ENCODE measurements around the gene SYNPO2.
"Not testable (repeated sequence)": the region's sequence is repeated elsewhere in the genome, so short reads cannot be mapped to it uniquely, and the experiment has no call there.

SYNPO2 gene

DNA sequence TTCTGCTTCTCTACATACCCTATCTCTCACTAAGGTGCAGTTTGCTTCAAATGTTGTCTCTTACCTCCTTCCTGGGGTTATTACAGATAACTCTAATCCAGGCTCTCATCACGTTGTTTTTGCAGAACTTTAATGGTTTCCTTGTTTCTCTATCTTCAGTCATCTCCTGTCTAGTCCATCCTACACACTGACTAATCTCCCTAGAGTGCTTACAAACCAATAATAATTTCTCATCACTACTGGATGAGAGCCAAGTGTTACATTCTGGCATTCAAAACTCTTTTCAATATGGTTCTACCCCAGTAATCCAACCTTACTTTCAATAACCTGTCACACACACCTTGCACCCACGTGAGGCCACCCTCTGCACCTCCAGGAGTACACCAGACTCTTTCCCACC, 86.1 kb downstream of the SYNPO2 start:
- DNase-seq (ENCODE audit: low spot score) = no peak

DNA sequence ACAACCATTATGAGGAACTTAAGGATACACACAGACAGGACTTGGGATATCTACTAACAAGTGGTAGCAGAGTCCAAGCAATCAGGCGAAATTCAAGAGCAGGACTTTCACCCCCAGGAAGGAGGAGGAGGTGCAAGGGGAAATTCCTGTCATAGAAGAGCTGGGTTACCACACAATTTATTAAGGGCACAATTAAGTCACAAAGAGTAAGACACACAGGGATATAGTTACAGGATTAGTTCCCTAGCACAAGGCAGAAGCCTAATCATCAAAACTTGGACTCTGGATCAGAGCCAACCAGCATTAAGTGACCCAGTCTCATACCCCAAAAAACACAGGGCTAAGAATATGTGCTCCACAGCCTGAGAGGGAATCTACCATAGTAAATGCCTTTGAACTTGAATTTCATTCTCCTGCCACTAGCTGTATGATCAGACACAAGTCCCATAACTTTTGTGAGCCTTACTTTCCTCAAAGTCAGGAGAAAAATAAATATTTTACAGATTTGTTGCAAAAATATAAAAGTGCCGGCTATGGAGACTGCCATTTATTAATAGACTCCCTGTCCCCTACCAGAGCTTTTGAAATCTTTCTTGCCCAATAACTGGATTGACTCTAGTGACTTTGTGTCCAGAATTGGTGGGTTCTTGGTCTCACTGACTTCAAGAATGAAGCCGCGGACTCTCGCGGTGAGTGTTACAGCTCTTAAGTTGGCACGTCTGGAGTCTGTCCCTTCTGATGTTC, 87.0 kb downstream of the SYNPO2 start:
- DNase-seq (ENCODE audit: low spot score) = no peak

DNA sequence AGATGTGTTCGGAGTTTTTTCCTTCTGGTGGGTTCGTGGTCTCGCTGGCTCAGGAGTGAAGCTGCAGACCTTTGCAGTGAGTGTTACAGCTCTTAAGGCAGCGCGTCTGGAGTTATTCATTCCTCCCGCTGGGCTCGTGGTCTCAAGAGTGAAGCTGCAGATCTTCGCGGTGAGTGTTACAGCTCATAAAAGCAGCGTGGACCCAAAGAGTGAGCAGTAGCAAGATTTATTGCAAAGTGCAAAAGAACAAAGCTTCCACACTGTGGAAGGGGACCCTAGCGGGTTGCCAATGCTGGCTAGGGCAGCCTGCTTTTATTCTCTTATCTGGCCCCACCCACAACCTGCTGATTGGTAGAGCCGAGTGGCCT, 87.5 kb downstream of the SYNPO2 start:
- DNase-seq (ENCODE audit: low spot score) = not testable (repeated sequence)

DNA sequence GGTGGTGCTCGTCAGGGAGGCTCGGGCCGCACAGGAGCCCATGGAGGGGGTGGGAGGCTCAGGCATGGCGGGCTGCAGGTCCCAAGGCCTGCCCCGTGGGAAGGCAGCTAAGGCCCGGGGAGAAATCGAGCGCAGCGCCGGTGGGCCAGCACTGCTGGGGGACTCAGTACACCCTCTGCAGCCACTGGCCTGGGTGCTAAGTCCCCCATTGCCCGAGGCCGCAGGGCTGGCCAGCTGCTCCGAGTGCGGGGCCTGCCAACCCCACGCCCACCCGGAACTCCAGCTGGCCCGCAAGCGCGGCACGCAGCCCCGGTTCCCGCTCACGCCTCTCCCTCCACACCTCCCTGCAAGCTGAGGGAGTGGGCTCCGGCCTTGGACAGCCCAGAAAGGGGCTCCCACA, 88.4 kb downstream of the SYNPO2 start:
- DNase-seq (ENCODE audit: low spot score) = not testable (repeated sequence)

DNA sequence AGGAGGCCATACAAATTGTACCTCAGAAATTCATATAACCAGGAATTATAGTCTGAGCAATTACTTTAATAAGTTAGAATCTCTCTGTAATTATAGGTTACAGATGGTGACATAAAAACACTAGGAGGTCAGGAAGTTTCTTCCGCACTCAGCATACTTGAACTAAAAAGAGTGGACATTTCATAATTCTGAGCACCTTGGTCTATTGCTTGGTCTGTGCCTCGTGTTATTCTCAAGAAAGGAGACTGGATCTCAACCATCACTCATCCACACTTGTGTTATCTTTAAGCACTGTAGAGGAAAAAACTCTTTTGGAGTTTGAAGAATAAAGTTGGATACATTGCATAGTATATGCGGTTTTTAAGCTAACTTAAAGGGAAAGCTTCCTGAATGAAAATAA, 91.1 kb downstream of the SYNPO2 start:
- DNase-seq (ENCODE audit: low spot score) = no peak

DNA sequence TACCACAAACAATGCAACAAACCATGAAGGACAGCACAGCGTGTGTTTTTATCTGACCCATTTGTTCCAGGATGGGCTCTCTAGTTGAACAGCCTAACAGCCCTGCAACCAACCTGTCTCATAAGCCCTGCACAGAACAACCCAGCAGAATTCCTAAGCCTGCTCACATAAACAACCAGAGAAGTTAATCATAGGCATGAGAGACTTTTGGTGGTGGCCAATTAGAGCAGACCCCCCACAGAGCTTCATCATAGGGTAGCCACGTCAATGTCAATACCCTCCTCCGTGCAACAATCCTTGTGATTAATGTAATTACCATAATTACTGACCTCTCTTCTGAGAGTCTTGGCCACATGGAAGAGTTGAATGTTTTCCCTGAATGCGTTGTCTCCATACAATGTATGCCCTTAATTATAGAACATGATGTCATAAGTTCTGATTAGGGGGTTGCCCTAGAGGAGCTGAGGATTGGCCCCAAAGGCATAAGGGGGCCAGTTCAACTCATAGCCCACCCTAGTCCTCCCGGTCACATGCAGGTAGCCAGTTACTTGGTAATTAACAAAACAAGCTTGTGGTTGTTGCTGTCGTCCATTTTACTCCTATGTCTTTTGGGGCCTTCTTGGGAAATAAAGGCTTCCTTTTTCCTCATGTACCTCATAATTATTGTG, 92.7 kb downstream of the SYNPO2 start:
- peak; percentile 32 for DNase-seq (ENCODE audit: low spot score)

DNA sequence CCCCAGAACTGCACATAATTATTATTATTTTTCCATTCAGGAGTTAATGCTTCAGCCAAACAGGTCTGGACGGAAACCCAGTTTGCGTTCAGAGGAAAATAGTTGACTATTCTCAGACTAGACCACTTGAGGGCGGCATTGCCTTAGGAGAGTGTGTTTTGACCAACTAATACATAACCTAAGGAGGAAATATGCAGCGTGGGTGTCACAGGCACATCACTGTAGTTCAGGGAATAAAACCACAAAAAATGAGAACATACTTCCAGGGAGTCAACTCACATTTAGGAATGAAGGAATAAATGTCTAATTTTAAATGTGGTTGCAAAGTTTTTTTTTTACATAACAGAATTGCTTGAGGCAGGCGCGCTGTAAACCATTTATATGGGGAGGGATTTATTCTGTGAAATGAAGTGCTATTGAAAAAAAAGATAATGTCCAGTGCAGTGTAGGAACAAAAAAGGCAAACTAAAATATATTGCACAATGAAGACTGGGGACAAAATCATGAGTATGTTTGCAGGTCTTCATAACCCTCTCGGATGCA, 93.3 kb downstream of the SYNPO2 start:
- peak; percentile 89 for DNase-seq (ENCODE audit: low spot score)

DNA sequence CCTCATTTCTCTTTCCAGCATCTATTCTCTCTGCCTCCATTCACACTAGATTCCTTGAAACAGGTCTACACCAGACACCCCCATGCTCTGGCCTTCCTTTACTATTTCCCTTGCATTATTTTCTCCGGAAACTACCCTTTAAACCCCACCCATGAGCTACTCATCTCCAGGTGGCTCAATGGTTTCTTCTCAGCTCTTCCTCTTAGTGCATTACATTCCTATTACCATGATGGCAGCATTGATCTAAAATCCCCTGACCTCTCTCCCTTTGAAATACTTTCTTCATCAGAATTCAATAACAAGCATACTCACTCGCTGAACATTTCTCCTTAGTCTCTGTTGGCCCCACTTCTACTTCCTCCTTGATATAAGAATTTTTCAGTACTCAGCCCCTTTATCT, 94.6 kb downstream of the SYNPO2 start:
- no peak for DNase-seq (ENCODE audit: low spot score)

DNA sequence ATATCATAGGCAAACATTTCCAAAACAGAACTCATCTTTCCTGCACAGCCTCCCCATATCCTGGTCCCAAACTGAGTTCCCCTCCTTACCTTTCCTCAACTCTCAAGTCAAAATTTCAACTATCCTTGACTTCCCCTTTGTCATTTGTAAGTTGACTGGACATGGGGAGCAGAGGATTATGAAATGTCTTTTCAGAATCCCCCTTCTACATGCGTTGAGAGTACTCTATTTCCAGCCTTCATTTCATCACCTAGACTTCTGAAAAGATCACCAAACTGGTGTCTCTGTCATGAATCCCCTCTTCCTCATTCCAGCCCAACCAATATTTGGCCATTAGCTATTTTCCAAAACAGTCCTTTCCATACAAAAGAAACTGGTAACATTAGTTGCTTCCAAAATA, 95.2 kb downstream of the SYNPO2 start:
- no peak for DNase-seq (ENCODE audit: low spot score)

DNA sequence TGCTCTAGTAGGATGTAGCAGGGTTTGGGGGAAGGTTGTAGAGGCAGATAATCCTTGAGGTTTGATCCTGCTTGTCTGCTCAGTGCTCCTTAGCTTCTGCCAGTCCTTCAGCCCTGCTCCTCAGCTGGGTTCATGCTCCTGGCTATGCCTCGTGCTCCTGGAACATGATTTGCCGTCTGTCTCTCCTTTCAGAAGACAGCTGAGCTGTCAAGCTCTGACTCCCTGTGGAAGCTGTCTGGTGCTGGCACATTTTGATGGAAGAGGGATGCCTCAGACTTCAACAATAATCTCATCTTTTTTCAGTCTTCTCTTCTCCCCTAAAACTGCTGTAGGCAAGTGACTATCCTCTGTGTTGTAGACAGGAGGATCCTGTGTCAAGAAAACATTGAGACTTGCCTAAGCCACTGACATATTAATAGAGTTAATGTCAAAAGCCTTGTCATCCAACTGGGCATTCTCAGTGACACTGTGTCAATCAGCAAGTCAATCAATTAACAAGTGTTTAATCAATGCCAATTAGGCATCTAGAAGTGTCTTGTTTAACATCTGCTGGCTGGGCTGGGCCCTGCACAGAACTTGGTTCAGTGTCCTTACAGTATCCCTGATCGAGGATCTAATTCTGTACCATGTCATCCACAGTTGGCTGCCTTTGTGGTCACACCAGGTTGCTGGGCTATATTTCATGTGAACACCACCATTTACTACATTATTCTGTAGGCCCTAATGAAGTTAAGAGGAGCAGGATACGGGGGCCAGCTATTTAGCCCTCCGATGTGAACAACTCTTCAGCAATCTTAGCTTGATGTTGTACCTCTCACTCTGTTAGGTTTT, 96.7 kb downstream of the SYNPO2 start:
- no peak for DNase-seq (ENCODE audit: low spot score)

DNA sequence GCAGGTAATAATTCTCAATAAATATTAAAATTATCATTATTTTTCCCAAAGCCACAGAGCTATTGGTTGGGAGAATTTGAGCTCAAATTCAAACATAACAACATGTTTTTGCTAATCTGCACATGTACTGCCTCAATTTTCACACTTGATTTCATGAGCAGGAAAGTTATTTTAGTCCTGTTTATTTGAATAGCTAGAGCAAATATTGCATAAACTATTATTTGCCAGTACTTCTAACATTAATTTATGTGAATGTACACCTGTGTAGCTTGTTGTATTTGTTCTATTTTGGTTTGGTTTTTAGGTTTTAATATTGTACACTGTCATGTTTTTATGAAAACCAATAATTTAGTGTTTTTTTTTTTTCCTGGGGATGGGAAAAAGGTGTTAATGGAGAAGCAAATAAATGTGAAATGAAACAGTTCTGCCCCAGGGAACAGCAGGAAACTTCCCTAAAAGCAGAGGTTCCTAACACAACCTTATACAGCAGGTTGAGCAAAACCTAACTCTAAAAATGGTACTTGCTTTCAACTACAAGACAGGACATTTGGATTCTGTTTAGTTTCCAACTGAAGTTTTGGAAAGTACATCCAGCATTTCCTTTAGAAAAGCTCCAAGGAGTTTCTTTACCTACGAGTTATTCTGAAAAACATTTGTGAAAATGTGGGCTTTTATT, 99.4 kb downstream of the SYNPO2 start:
- DNase-seq (ENCODE audit: low spot score) = no peak

DNA sequence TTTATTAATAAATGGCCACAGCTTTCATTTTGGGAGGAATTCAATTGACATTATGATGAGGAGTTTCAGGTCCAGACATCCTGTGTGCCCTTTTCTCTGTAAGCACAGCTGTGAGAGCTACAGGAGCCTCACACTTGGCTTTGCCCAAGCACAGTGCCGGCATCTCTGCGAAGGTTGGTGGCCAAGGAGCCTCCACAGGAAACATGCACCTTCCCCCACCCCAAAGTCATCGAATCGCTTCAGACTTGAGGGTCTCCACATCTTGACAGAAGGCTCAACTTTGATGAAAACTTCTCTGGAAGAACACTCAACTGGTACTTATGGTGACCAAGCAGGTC, 100.0 kb downstream of the SYNPO2 start:
- DNase-seq (ENCODE audit: low spot score) = no peak

DNA sequence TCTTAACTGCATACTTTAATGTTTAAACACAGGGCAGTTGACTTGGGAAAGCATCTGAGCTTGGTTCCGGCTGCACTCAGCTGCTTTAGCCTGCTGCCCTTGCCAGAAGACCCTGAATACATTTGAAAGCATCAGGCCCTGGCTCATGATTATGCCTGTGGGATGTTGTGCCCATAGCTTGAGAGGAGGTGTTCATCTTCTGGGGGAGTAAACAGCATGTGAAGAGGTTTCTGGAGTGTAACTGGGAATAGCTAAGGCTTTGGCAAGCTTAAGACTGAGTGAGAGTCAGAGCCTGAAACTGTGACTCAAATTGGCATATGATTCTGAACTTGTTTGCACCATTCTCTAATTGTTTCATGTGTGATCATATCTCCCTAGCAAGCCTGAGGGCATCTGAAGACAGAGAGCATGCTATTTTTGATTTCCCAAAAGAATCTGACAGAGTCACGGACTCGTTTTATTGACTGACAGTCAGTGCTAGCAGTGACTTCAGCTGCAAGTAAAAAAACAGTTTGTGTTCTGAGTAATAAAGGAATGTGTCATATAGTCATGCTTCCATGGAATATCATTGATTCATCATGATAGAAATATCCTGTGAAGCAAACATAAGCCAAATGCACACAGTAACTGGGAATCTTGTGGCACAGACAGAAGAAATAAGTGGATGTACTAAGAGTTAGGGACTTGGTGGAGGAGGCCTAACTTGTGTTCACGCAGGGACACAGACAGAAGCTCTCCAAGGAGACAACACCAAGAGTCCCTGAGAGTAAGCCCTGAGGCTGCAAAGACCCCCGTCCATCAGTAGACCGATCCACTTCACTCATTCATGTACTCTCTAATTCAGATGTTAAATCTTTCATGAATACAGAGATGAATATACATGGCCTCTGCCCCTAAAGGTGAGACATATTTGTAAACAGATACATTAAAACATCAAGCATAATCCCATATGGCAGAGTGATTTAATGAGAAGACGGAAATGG, 100.7 kb downstream of the SYNPO2 start:
- DNase-seq (ENCODE audit: low spot score) = peak; percentile 77

DNA sequence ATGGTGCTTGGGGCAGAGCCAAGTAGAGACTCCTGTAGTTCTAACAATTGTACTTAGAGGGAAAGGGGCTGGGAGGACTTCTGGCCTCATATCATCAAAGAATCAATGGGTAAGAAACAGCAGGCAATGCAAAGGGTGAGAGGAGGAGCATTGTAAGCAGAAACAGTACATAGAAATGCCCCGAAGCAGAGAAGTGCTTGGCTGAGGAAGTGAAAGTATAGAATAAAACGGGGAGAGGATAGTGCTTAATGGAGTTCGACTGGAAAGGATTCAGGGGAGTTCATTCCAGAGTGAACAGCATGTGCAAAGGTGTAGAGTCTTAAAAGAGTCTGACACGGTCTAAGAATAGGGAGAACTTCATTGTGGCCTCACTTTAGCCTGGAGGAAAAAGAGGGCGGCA, 103.0 kb downstream of the SYNPO2 start:
- no peak for DNase-seq (ENCODE audit: low spot score)

DNA sequence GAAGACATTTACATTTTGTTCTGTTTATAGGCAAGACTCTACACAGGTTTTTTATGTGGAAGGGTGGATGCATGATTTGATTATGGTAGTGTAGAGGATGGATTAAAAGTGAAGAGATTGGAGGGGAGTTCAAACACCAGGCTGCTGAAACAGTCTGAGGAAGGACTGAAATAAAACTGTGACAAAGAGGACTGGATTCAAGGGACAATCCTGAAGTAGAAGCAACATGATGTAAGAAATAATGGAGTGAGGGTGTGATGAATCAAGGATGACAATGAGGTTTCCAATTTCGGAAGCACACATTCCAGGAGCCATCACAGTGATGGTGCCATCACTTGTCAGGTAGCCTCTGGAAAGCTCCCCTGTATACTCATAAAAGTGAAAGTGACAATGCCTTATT, 103.5 kb downstream of the SYNPO2 start:
- DNase-seq (ENCODE audit: low spot score) = no peak

DNA sequence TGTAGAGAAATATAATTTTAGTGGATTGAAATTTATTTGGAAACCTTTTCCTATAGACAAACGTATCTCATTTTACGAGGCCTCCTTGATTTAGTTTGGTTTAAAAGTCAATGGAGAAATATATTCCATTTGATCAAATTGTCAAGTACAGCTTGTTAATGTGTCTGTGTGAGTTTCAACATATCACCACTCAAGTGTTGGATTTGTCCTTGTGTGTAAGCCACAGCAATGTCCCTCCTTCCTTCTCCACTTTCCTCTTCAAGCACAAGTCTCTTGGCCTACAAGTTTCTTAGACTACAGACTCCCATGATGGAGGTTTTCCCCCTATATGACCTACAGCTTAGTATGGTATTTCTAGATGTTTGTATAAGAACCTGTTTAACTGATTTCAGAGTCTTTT, 104.7 kb downstream of the SYNPO2 start:
- DNase-seq (ENCODE audit: low spot score) = no peak

DNA sequence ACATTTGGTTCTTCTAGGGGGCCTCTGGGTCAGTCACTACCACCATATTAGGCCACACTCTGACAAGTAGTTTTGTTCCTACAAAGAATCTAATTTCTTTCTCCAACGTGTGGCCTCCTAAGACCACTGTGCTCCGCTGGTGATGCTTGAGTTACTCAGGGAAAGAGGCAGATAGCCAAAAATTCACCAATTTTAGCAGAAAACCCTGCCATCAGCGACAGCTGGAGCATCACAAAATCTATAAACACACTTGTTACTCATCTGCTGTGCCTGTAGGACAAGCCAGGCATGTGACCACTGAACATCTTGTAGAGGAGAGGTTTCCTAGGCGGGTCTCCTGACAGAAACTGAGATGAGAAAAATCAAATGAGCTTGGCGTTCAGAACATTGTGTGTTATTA, 105.4 kb downstream of the SYNPO2 start:
- no peak for DNase-seq (ENCODE audit: low spot score)

DNA sequence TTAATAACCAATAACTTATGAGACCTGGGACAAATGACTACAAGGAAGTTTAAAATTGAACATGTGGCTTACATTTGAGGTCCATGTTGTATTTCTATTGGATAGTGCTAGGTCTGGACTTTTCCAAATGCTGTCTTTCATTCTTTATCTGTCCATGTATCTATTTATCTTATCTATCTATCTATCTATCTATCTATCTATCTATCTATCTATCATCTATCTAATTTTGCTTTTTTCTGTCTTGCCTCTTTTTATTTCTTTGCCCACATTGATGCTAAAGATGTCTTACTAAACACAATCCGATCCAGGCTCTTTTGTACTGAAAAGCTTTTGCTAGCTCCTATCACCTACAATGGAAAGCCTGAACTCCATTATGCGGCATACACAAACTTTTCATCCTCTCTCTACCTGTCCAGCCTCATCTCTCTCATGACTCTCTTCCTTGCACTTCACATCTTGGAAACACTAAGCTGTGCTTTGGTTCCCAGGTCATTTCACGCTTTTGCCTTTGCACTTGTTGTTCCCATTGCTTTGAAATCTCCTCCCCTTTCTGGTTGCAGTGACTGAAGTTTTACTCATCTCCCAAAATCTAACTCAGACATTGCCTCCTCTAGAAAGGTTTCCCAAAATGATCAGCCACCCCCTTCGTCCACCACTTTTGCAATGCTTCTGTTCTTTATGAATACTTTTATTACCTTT, 107.2 kb downstream of the SYNPO2 start:
- DNase-seq (ENCODE audit: low spot score) = no peak

DNA sequence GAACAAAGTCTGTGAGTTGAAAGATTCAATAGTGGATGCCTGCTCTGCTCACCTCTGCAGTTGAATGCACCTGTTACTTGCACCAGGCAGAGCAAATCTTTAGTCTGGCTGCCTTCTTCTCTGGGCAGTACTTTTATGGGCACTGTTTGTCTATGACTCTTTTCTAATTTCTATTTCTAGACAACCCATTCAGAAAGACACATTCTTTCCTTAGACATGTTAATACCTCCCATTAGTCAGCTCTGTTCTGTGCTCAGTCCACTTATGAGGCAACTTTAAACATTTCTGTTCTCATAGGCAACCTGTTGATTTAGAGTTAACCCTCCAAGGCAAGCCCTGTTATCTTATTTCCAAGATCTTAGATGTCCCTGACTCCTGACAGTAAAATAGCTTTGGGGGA, 108.9 kb downstream of the SYNPO2 start:
- peak; percentile 46 for DNase-seq (ENCODE audit: low spot score)

DNA sequence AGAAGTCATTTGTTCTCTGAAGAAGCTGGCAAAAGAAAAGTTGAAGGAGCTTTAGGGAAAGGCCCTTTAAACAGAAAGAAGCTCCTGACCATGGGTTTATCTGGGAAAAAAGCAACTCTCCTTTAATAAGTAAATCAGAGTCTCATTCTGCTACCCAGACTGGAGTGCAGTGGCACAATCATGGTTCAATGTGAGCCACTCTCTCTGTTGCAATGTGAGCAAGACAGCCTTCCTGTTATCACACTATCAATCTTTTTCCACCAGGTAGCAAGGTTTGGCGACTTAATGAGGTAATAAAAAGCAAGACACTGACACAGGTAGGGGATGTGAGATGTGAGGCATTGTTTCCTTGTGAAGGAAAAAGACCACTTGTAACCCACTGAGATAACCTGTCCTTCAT, 111.3 kb downstream of the SYNPO2 start:
- DNase-seq (ENCODE audit: low spot score) = no peak

DNA sequence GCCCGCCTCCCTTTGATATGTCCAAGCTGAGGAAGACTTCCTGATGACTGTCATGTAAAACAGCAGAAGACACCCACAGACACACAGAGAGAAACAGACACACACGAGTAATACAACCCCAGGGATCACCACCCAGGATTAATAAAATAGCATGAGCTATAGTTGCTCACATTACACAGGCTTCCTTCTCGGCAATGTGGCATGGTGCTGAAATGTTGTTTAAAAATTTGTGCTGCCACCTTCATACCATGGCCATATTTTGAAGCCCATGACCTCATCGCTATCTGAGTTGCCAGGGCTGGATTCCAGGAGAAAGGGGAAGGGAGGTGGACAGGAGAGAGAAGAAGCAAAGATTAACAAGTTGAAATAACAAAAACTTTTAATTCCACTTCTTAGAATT, 111.7 kb downstream of the SYNPO2 start:
- no peak for DNase-seq (ENCODE audit: low spot score)

Measured in AG20443 (cell line).